Thymus (tissue), 11 donors: ENCODE measurements around the gene IFT122. TPM values are rescaled to one million over a fixed set of nuclear protein-coding genes. Genes with fewer than 3 reads are reported as not detected.

Experiments
- DNase-seq, 9 donors: peaks; one replicate each; pipeline ENCODE4 v3.0.0-alpha.2; 2013; ENCODE audit warnings: low spot score in 9 of 9, low read depth in 6 of 9, missing footprints in 1 of 9
- H3K27ac ChIP-seq, 2 donors: one replicate each; pipeline ENCODE4 v1.5.1; 2013; ENCODE audit warnings: control low read depth in 1 of 2, low read depth in 1 of 2, low read length in 1 of 2, mild to moderate bottlenecking in 1 of 2, moderate library complexity in 1 of 2
- H3K27me3 ChIP-seq, 2 donors: one replicate each; pipeline ENCODE4 v1.5.1; 2013; ENCODE audit warnings: low read length in 1 of 2; ENCODE audit not compliant: control insufficient read depth in 2 of 2, insufficient read depth in 1 of 2
- H3K36me3 ChIP-seq, 2 donors: one replicate each; pipeline ENCODE4 v1.5.1; 2013; ENCODE audit warnings: low read length in 1 of 2, mild to moderate bottlenecking in 1 of 2, moderate library complexity in 1 of 2; ENCODE audit not compliant: control insufficient read depth in 2 of 2, insufficient read depth in 2 of 2
- H3K4me1 ChIP-seq, 2 donors: one replicate each; pipeline ENCODE4 v1.5.1; 2013; ENCODE audit warnings: low read length in 2 of 2; ENCODE audit not compliant: control insufficient read depth in 2 of 2, insufficient read depth in 2 of 2
- H3K4me3 ChIP-seq, 2 donors: one replicate each; pipeline ENCODE4 v1.5.1; 2013; ENCODE audit warnings: low read length in 2 of 2, control low read depth in 1 of 2, mild to moderate bottlenecking in 1 of 2
- H3K9me3 ChIP-seq, 2 donors: one replicate each; pipeline ENCODE4 v1.5.1; 2013; ENCODE audit warnings: low read length in 1 of 2, mild to moderate bottlenecking in 1 of 2; ENCODE audit not compliant: control insufficient read depth in 2 of 2, insufficient read depth in 1 of 2
- WGBS: extraction: QIAGEN DNeasy Blood & Tissue Kit; methylation state at CpG from one replicate; pipeline ENCODE4 v1.1.7; 2013; 5-methylcytosine and 5-hydroxymethylcytosine counted together
- polyA plus RNA-seq: library from polyadenylated mRNA; stranded (reverse); fragments of 200-250 nt; gene quantifications from one replicate; pipeline ENCODE4 v1.2.3, GENCODE V29; 2013
- total RNA-seq: library from RNA; stranded (reverse); fragments of 120-200 nt; gene quantifications from one replicate; pipeline ENCODE4 v1.2.4, GENCODE V29; 2013
- donor health status: healthy.

Gene IFT122
- total and polyA plus RNA-seq, 2 donors = 10.0 to 14.5 TPM

GRCh38 chr3:129518581-129518980, 78.6 kb downstream of the IFT122 start:
- H3K27me3 ChIP-seq = no peaks in the 10 kb centered on the region
- no peak overlapping the region for H3K4me3 ChIP-seq
- DNase-seq = no peak
- WGBS = 98% methylated on average over 8 of the region's 8 CpGs
- H3K27ac ChIP-seq = no peak overlapping the region
- H3K36me3 ChIP-seq = peaks cover 14 to 53% of the 10 kb centered on the region in 2 donors
- no peaks in the 10 kb centered on the region for H3K4me1 ChIP-seq
- H3K9me3 ChIP-seq = no peaks in the 10 kb centered on the region

- no peaks in the 10 kb centered on the region for H3K9me3 ChIP-seq
- H3K4me1 ChIP-seq = no peaks in the 10 kb centered on the region
- no peaks in the 10 kb centered on the region for H3K27me3 ChIP-seq
- 98% methylated on average over 10 of the region's 10 CpGs for WGBS
- peaks cover 14 to 45% of the 10 kb centered on the region in 2 donors for H3K36me3 ChIP-seq
- no peak overlapping the region for H3K27ac ChIP-seq
- H3K4me3 ChIP-seq = no peak overlapping the region
- no peak for DNase-seq
These were observed 79.4 kb downstream of the IFT122 start for GRCh38 chr3:129519449-129519848.

- no peak for DNase-seq
- H3K4me3 ChIP-seq = no peak overlapping the region
- peaks cover 11 to 42% of the 10 kb centered on the region in 2 donors for H3K36me3 ChIP-seq
- no peak overlapping the region for H3K27ac ChIP-seq
- no peaks in the 10 kb centered on the region for H3K9me3 ChIP-seq
- no peaks in the 10 kb centered on the region for H3K27me3 ChIP-seq
- H3K4me1 ChIP-seq = no peaks in the 10 kb centered on the region
- 98% methylated on average over 15 of the region's 15 CpGs for WGBS
These were observed 80.1 kb downstream of the IFT122 start for GRCh38 chr3:129519896-129520715.

DNA sequence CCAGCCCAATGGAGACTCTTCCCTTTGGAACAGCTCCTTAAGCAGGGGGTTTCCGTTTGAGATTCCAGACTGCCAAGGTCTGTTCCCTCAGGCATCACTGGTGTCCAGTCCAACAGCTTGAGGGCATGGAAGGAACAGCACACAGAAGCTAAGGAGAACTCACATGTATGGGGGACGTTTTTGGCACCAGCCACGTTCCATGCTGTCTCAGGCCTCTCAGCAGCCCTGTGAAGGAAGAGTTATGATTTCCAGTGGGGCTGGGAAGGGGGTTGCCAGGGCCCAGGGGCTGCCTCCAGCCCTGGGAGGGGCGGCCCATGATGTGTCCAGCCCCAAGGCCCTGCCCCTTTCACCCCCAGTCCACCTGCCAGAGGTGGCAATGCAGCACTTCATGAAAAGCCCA, 80.9 kb downstream of the IFT122 start:
- 94% methylated on average over 4 of the region's 4 CpGs for WGBS

DNA sequence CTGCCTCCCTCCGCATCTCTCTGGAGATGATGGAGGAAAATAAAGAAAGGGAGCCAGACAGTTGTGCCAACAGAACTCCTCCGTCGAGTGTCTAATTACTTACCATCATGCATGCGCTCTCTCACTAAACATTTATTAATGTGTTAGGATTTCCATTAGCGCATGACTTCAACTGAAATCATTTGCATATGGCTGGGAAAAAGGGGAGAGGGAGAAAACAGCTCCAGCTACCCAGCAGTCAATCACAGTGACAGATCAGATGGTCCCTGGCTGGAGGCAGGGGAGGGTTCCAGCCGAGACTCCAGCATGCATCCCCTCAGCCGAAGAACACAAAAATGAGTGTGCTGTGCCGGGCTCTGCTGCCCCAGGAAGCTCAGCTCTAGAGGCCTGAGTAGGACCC, 81.6 kb downstream of the IFT122 start:
- Histone ChIP-seq H3K27ac (no peak overlapping the region), H3K27me3 (no peaks in the 10 kb centered on the region), H3K4me3 (no peak overlapping the region), H3K9me3 (no peaks in the 10 kb centered on the region), H3K4me1 (no peaks in the 10 kb centered on the region), H3K36me3 (peaks cover 6 to 31% of the 10 kb centered on the region in 2 donors)
- WGBS = 95% methylated on average over 8 of the region's 8 CpGs
- no peak for DNase-seq

More for the DNA sequence above, 80.9 kb downstream of the IFT122 start:
- H3K4me3 ChIP-seq = no peak overlapping the region
- no peak overlapping the region for H3K27ac ChIP-seq
- peaks cover 6 to 37% of the 10 kb centered on the region in 2 donors for H3K36me3 ChIP-seq
- H3K27me3 ChIP-seq = no peaks in the 10 kb centered on the region
- no peak for DNase-seq
- H3K9me3 ChIP-seq = no peaks in the 10 kb centered on the region
- no peaks in the 10 kb centered on the region for H3K4me1 ChIP-seq

- Histone ChIP-seq H3K4me3 (no peak overlapping the region), H3K4me1 (no peaks in the 10 kb centered on the region), H3K27ac (no peak overlapping the region), H3K9me3 (no peaks in the 10 kb centered on the region), H3K27me3 (no peaks in the 10 kb centered on the region), H3K36me3 (peaks cover 2 to 20% of the 10 kb centered on the region in 2 donors)
- DNase-seq = no peak
- WGBS = 94% methylated on average over 5 of the region's 5 CpGs
These were observed 82.9 kb downstream of the IFT122 start for GRCh38 chr3:129522953-129523352.

DNA sequence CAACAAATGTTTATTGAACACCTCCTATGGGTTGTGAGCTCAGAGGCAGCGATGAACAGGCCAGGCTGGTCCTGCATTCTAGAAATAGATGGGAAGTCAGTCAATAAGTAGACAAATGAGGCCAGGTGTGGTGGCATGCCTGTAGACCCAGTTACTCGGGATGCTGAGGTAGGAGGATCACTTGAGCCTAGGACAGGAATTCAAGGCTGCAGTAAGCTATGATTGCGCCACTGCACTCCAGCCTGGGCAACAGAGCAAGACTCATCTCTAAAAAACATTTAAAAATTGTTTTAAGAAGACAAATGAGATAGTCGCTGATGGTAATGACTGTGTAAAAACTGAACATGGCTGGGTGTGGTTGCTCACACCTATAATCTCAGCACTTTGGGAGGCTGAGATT, 84.1 kb downstream of the IFT122 start:
- WGBS = 86% methylated on average over 4 of the region's 4 CpGs
- H3K4me3 ChIP-seq = no peak overlapping the region
- no peaks in the 10 kb centered on the region for H3K9me3 ChIP-seq
- no peak overlapping the region for H3K27ac ChIP-seq
- H3K36me3 ChIP-seq = peaks cover 2 to 11% of the 10 kb centered on the region in 2 donors
- no peak for DNase-seq
- H3K4me1 ChIP-seq = no peaks in the 10 kb centered on the region
- H3K27me3 ChIP-seq = no peaks in the 10 kb centered on the region

DNA sequence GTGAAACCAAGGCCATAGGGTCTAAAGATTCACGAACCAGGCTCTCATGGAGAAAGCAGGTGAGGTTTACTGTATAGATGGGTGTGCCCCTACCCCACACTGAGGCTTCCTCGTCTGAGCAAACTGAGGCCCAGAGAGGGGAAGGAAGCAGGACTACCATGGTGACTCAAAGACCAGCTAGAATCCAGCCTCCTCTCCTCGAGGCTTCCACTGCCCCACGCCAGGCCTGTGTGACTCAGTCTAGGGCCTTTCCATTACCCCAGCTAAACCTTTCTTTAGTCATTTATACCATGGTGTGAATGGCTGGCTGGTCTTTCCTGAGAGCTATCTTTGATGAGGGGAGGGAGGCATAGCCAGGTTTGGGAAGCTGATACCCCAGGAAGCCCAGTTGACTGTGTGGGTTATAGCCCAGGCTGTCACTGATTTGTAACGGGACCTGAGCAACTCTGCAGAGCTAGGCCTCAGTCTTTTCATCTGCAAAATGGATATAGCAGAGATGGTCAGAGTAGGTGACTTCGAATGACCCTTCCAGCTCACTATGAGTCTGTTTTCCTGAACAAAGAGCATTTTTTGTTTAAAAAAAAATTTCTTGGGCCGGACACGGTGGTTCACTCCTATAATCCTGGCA, 85.4 kb downstream of the IFT122 start:
- WGBS = 96% methylated on average over 8 of the region's 8 CpGs
- Histone ChIP-seq H3K9me3 (no peaks in the 10 kb centered on the region), H3K27ac (no peak overlapping the region), H3K36me3 (no peaks in the 10 kb centered on the region), H3K4me3 (no peak overlapping the region), H3K4me1 (no peaks in the 10 kb centered on the region), H3K27me3 (no peaks in the 10 kb centered on the region)
- DNase-seq = no peak

- no peak overlapping the region for H3K27ac ChIP-seq
- no peak overlapping the region for H3K4me3 ChIP-seq
- no peaks in the 10 kb centered on the region for H3K4me1 ChIP-seq
- H3K36me3 ChIP-seq = no peaks in the 10 kb centered on the region
- H3K9me3 ChIP-seq = no peaks in the 10 kb centered on the region
- no peaks in the 10 kb centered on the region for H3K27me3 ChIP-seq
- WGBS = 82% methylated on average over 12 of the region's 12 CpGs
- peak in 1 of 9 donors; percentile 36 for DNase-seq
These were observed 86.3 kb downstream of the IFT122 start for GRCh38 chr3:129526121-129526900.
